HG02678 (cell line): ENCODE data around the gene PCP4L1.
"Not testable (repeated sequence)": the region's sequence is repeated elsewhere in the genome, so short reads cannot be mapped to it uniquely, and the experiment has no call there.

Source experiments
- ATAC-seq: cut with Tn5 transposase; IDR thresholded peaks from one replicate; pipeline ENCODE4 v1.9.1; 2021; ENCODE audit warnings: mild to moderate bottlenecking, moderate library complexity; ENCODE audit not compliant: unreplicated experiment

The PCP4L1 gene

DNA sequence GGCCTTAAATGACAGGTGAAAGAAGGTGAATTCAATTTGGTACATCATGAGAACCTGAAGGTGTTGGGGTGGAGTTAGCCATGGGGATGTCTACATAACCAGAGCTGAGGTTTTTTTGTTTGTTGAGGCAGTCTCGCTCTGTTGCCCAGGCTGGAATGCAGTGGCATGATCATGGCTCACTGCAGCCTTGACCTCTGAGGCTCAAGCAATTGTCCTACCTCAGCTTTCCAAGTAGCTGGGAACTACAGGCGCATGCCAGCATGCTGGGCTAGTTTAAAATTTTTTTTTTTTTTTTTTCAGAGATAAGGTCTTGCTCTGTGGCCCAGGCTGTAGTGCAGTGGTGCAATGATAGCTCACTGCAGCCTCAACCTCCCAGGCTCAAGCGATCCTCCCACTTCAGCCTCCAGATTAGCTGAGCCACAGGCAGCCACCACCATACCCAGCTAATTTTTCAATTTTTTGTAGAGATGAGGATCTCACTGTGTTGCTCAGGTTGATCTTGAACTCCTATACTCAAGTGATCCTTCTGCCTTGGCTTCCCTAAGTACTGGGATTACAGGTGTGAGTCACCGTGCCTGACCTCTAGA lies 53.1 kb downstream of the PCP4L1 start:
- ATAC-seq = no peak

DNA sequence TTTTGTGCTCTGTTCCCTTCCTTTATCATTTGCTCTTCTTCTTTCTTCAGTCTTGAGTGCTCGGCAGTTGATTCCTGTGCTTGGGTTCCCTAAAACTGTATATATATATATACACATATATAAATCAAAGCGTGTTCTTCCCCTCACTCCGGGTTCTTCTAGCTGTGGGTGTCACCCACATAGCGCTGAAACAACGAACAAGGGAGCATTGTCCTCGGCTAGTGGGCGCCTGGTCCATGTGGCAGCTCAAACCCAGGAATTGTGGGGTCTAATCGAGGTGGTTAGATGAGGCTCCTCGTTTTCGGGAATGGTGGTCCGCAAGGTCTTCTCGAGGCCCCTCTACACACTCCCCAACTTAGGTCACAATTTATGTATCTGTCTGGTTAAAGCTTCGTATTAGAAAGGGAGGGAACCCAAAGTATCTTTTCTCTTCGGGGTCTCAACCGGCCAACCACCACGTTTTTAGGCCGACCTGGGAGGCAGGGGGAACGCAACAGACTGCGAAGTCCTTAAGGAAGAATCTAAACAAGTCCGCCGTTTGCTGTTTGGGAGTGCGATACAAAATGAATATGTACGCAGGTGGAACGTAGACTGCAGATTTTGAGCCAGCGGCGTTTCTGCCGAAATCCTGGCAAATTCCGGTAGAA lies 55.1 kb downstream of the PCP4L1 start:
- ATAC-seq = no peak

DNA sequence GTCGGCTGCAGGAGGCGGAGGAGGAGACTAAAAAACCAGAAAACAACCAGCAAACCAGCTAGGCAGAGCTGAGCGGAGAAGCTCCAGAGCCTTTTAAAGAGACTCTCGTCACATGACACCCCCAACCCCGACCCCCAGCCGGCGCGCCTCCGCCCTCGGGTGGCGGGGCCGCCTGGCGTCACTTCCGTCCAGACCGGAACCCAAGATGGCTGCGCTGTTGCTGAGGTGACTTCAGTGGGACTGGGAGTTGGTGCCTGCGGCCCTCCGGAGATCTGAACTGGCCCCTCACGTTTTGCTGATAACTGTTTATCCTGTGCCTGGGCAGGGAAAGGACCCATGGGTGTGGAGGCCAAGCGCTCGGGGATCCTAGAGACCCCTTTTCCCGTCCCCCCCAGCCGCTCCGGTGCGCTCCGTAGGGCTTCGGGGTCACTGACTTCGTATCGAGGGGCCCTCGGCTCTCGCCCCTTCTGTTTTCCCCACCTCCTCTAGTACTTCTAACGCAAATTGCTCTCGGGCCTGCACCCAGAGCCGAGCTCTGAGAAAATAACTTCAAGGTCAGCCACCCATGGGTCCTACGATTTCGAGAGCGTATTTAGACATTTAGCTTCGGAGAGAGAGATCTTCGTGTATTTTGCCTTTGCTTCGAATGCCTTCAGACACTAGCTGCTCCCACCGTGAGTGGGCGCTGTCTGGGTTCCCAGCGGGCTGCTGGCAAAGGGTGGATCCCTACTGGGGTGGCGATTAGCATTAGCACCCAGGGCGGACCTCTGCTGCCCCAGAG lies 55.8 kb downstream of the PCP4L1 start, which contains the start of gene SDHC:
Gene SDHC (plus strand): TSS at position 181 of the 781 bp plus-strand sequence. CDS start 25 bp downstream, at position 206.
- ATAC-seq = peak; percentile 96

DNA sequence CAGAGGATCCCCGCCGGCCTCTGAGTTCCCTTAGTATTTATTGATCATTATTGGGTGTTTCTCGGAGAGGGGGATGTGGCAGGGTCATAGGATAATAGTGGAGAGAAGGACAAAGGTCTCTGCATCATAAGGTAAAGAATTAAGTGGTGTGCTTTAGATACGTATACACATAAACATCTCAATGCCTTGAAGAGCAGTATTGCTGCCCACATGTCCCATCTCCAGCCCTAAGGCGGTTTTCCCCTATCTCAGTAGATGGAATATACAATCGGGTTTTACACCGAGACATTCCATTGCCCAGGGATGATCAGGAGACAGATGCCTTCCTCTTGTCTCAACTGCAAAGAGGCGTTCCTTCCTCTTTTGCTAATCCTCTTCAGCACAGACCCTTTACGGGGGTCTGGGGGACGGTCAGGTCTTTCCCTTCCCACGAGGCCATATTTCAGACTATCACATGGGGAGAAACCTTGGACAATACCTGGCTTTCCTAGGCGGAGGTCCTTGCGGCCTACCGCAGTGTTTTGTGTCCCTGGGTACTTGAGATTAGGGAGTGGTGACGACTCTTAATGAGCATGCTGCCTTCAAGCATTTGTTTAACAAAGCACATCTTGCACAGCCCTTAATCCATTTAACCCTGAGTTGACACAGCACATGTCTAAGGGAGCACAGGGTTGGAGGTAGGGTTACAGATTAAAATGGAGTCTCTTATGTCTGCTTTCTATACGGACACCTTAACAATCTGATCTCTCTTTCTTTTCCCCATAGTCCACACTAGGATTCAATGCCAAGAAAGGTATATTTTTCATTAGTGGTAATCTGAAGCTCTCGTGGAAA lies 57.5 kb downstream of the PCP4L1 start:
- ATAC-seq = not testable (repeated sequence)

DNA sequence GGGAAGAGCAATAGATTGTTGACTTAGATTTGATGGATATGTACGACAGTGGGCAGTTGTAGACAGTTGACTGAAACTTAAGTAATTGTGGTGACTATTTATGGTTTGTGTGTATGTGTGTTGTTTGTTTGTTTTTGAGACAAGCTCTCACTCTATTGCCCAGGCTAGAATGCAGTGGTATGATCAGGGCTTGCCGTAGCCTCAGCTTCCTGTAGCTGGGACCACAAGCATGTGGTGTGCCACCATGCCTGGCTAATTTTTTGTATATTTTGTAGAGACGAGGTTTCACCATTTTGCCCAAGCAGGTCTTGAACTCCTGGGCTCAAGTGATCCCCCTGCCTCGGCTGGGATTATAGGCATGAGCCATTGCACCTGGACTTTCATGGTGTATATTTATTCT lies 65.5 kb downstream of the PCP4L1 start:
- no peak for ATAC-seq

DNA sequence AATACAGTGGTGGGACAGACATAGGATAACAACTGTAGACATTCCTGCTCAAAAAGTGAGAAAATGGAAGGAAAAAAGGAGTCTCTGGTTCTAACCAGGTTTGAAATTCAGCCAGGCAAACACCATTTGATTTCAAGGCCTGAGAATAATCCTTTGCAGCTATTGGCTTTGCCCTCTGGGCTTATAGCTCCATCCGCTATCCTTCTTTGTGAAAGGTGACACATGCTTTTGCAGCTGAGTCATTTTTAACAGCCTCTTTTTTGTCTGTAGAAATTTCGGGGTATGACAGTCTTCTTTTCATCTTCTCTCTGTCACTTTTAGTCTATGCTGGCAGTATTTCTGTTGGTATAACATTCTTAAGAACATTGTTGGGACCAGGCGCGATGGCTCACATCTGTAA lies 71.8 kb downstream of the PCP4L1 start:
- no peak for ATAC-seq

DNA sequence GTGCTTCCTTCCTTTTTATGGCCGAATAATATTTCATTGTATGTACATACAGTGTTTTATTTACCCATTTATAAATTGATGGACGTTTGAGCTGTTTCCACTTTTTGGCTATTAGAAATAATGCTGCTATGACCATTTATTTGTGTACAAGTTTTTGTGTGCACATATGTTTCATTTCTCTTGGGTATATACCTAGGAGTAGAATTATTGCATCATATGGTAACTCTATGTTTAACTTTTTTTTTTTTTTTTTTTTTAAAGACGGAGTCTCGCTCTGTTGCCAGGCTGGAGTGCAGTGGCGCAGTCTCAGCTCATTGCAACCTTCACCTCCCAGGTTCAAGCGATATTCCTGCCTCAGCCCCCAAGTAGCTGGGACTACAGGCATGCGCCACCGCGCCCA lies 74.6 kb downstream of the PCP4L1 start:
- no peak for ATAC-seq
